ENCODE results near the gene STH. TPM values are rescaled to one million over a fixed set of nuclear protein-coding genes. Genes with fewer than 3 reads are reported as not detected.
"Not testable (repeated sequence)": the region's sequence is repeated elsewhere in the genome, so short reads cannot be mapped to it uniquely, and the experiment has no call there.

The STH gene
- total RNA-seq, 2 donors from 2014 or later: not detected

- DNase-seq (ENCODE audit: low spot score): no peak
- no peaks in the 10 kb centered on the region for H3K9me3 ChIP-seq
- WGBS: 90% methylated on average over 3 of the region's 3 CpGs
- TF ChIP-seq POLR2AphosphoS5 (IDR thresholded peaks at IDR 0.05) (no peak), CTCF (IDR thresholded peaks at IDR 0.05) (no peak), POLR2A (IDR thresholded peaks at IDR 0.05) (no peak)
- H3K27me3 ChIP-seq (replicated peaks; ENCODE audit: insufficient read depth): no peaks in the 10 kb centered on the region
- H3K36me3 ChIP-seq: no peaks in the 10 kb centered on the region
- H3K4me1 ChIP-seq (replicated peaks): no peaks in the 10 kb centered on the region
- H3K27ac ChIP-seq: no peak overlapping the region
- intact Hi-C loops (cut with DNase I): no loop called here
- no peak overlapping the region for H3K4me3 ChIP-seq
These were observed 43.0 kb upstream of the STH start for GRCh38 chr17:45956090-45956489.

GRCh38 chr17:45956746-45957145 is 42.3 kb upstream of the STH start:
- H3K4me1 ChIP-seq (replicated peaks); H3K4me3 ChIP-seq; DNase-seq (ENCODE audit: low spot score); H3K9me3 ChIP-seq; H3K36me3 ChIP-seq; H3K27me3 ChIP-seq (replicated peaks; ENCODE audit: insufficient read depth); intact Hi-C loops (cut with DNase I); H3K27ac ChIP-seq: not testable (repeated sequence)
- WGBS: 89% methylated on average over 4 of the region's 4 CpGs

- no peak for DNase-seq (ENCODE audit: low spot score)
- no peak for TF ChIP-seq POLR2AphosphoS5 (IDR thresholded peaks at IDR 0.05)
- TF ChIP-seq CTCF (IDR thresholded peaks at IDR 0.05): no peak
- no peak for TF ChIP-seq POLR2A (IDR thresholded peaks at IDR 0.05)
- H3K27ac ChIP-seq: no peak overlapping the region
- intact Hi-C loops (cut with DNase I): no loop called here
- WGBS: 87% methylated on average over 9 of the region's 9 CpGs
- no peaks in the 10 kb centered on the region for H3K9me3 ChIP-seq
- no peak overlapping the region for H3K4me3 ChIP-seq
- H3K27me3 ChIP-seq (replicated peaks; ENCODE audit: insufficient read depth): no peaks in the 10 kb centered on the region
- H3K4me1 ChIP-seq (replicated peaks): no peaks in the 10 kb centered on the region
- no peaks in the 10 kb centered on the region for H3K36me3 ChIP-seq
These were observed 40.7 kb upstream of the STH start for GRCh38 chr17:45958307-45958706.

- H3K27ac ChIP-seq: no peak overlapping the region
- no peaks in the 10 kb centered on the region for H3K9me3 ChIP-seq
- TF ChIP-seq CTCF (IDR thresholded peaks at IDR 0.05) (no peak), POLR2A (IDR thresholded peaks at IDR 0.05) (no peak), POLR2AphosphoS5 (IDR thresholded peaks at IDR 0.05) (no peak)
- no peaks in the 10 kb centered on the region for H3K27me3 ChIP-seq (replicated peaks; ENCODE audit: insufficient read depth)
- intact Hi-C loops (cut with DNase I): no loop called here
- H3K36me3 ChIP-seq: no peaks in the 10 kb centered on the region
- H3K4me3 ChIP-seq: no peak overlapping the region
- no peak for DNase-seq (ENCODE audit: low spot score)
- WGBS: 75% methylated on average over 9 of the region's 9 CpGs
- no peaks in the 10 kb centered on the region for H3K4me1 ChIP-seq (replicated peaks)
These were observed 39.9 kb upstream of the STH start for GRCh38 chr17:45958994-45959665.

GRCh38 chr17:45960311-45960710 is 38.7 kb upstream of the STH start:
- TF ChIP-seq POLR2A (IDR thresholded peaks at IDR 0.05) (no peak), CTCF (IDR thresholded peaks at IDR 0.05) (no peak), POLR2AphosphoS5 (IDR thresholded peaks at IDR 0.05) (no peak)

More at GRCh38 chr17:45960311-45960710, 38.7 kb upstream of the STH start:
- Histone ChIP-seq H3K4me1 (replicated peaks) (no peaks in the 10 kb centered on the region), H3K27me3 (replicated peaks; ENCODE audit: insufficient read depth) (no peaks in the 10 kb centered on the region), H3K27ac (no peak overlapping the region), H3K9me3 (no peaks in the 10 kb centered on the region), H3K4me3 (no peak overlapping the region), H3K36me3 (no peaks in the 10 kb centered on the region)
- intact Hi-C loops (cut with DNase I): no loop called here
- no peak for DNase-seq (ENCODE audit: low spot score)
- WGBS: 85% methylated on average over 4 of the region's 4 CpGs

All from prostate gland (tissue), 2 donors.